Left ventricle myocardium inferior (tissue), 1 donor: ENCODE results near the gene DNAJC19. TPM values are rescaled to one million over a fixed set of nuclear protein-coding genes. Genes with fewer than 3 reads are reported as not detected.

ENCODE experiments used
- total RNA-seq: library from RNA; stranded (reverse); fragmentation: NEBNext Ultra II Directional; extraction: Animal tissue kit (Norgen Biotek cat#: 25700); gene quantifications from one replicate; pipeline ENCODE4 v1.2.1, GENCODE V29; 2021
- donor health status: DM: no; HTN: yes; CAD: no; lungs with severe emphysema.

Gene DNAJC19
- total RNA-seq, 1 donor from 2014 or later: 119 TPM

Other genes starting within 250 kb of the DNAJC19 start
- gene FXR1, start 77.1 kb downstream of the DNAJC19 start, total RNA-seq: 276 TPM